ENCODE data around the gene FKBP7.
A peak's percentile ranks its signal among the peaks of the same experiment; 100 is the strongest.
"Not testable (repeated sequence)": the region's sequence is repeated elsewhere in the genome, so short reads cannot be mapped to it uniquely, and the experiment has no call there.

The FKBP7 gene

DNA sequence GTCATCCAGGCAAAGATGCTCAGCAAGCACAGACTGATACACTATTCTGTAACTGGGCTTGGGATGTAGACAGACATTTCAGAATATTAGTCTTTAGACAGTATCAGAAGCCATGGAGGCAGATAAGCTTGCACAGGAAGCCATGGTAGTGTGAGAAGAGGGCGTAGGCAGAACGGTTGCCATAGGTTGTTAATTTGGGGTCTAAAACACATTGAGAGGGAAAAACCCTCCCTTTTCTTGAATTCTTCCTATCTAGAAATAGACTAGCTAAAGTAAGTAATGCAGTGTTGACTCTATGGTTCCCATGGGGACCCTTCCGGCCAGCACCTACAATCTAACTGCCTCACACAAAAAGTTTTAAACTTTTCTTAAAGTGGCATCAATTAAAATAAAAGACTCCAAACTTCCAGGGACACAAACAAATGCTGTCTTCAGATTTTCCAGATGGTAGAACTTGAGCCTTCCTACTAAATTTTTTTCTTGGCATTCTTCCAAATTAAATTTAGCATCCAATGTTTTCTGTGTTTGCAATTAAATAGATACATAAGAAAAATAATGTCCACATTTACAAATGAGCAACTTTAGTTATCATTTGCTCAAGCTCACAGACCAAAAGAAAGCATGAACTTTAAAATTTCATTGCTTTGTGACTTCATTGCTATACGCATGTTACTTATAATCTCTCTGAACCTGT lies 29.3 kb downstream of the FKBP7 start:
- DNase-seq: no peak

DNA sequence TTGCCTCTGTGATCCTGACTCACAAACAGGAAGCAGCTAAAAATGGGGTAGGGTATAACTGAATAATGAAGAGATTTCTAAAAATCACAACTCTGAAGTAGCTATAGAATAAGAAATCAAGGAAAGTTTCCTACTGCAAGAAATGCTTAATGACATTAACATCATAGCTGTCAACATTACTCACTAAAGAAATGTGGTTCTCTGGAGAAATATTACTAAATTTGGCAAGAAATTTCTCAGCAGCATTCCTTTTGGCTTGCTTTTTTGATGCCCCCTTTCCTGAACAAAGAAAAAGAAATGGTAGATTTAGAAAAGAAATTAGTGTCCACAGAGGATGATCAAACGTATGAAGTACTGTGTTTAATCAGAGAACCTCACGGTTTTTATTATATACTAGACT lies 37.0 kb downstream of the FKBP7 start:
- DNase-seq: no peak

DNA sequence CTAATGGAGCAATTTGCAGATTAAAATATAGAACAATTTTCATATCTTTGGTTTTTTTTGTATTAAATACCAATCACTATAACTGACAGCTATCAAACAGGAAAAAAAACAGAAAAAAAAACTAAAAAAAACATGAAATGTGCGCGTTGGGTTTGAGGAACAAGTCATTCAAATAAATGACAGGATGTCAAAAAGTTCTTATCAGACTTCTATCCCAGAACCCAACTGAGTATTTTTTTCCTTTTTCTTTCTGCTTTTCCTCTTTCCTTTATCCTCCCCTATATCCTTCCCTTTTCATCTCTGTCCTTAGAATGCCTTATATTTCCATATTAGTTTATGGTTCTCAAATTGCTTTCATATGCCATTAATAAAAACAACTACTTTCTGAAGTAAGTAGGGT lies 41.7 kb downstream of the FKBP7 start:
- no peak for DNase-seq

DNA sequence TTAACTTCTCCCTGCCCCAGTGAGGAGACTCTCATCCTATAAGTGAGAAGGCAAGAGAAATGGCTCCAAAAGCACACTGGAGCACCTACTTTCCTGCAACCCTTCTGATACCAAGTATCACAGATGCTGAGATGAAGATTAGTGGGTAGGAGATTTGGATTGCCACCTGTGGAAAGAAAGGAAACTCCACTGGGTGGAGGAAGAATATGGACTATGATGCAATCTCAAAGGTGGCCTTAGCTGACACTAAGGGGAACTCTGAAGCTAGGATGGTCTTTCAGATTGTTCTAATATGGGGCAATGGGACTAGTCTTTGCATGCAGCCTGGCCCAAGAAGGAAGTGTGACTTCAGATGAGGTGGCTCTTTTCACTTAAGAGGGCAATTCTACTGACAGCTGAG lies 49.1 kb downstream of the FKBP7 start:
- DNase-seq: no peak

DNA sequence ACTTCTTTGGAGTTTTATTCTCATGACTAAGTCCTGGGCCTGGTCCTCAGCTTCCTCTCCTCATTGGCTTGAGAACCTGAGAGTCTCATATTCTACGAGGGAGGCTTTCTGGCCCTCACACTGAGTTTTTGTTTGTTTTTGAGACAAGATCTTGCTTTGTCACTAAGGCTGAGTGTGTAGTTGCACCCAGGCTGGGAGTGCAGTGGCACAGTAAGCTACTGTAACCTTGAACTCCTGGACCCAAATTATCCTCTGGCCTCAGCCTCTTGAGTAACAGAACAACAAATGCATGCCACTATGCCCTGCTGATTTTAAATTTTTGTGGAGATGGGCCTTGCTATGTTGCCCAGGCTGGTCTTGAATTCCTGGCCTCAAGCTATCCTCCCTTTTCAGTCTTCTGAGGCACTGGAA lies 50.0 kb downstream of the FKBP7 start:
- DNase-seq: no peak

DNA sequence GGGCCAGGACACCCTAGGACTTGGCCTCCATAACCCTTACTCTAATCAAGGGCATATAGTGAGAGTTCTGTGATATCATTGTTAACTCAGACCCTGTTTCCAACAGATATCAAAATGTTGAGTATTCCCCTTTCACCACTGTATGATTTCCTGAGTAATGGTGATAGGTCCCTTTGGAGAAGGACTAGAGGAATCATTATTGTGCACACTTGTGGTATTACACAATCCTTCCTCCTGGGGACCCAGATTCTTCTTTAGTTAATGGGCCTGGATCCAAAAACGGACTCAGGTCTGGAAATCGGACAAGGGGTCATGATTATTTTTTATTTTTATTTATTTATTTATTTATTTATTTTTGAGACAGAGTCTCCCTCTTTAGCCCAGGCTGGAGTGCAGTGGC lies 50.9 kb downstream of the FKBP7 start:
- DNase-seq: no peak

DNA sequence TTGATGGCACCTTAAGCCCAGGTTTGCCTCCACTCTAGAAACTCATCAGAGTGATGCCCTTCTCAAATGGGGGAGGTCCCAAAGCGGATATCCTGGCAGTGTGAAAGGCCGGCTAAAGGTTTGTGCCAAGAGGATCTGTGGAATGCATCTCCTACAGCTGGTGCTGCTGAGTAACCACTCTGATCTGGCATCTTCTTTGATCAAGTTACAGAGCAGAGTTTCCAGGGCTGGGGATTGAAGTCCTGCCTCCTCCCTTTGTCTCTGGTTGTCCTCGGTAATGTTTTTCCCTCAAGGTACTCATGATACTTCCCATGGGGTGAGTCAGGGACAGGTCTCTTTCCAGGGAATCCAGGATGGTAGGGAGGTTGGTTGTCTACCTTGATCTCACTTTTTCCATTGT lies 52.0 kb downstream of the FKBP7 start:
- no peak for DNase-seq

DNA sequence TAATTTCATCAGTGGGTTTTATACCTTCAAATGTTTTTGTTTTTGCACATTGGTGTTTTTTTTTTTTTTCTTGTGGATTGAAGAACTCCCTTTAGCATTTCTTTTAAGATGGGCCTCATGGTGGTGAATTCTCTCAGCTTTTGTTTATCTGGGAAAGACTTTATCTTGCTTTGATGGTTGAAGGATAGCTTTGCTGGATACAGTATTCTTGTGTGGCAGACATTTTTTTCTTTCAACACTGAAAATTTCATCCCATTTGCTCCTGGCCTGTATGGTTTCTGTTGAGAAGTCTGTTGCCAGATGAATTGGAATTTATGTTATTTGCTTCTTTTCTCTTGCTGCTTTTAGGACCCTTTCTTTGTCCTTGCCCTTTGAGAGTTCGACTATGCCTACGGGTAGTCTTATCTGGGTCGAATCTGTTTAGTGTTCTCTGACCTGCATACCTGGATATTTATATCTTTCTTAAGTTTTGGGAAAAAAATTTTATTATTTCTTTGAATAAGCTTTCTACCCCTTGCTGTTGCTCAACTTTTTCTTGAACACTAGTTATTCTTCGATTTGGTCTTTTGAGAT lies 53.1 kb downstream of the FKBP7 start:
- DNase-seq: no peak

DNA sequence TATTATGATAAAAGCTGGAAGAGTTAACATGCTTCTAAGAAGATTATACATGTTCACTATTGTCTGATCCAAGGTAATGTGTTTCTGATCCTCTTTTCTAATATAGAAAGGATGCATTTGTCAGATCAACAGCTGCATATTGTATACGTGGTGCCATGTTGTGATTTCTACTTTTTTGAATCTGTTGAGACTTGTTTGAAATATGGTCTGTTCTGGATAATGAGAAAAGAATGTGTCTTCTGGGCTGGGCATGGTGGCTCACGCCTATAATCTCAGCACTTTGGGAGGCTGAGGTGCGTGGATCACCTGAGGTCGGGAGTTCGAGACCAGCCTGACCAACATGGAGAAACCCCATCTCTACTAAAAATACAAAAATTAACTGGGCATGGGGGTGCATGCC lies 54.7 kb downstream of the FKBP7 start:
- not testable (repeated sequence) for DNase-seq

DNA sequence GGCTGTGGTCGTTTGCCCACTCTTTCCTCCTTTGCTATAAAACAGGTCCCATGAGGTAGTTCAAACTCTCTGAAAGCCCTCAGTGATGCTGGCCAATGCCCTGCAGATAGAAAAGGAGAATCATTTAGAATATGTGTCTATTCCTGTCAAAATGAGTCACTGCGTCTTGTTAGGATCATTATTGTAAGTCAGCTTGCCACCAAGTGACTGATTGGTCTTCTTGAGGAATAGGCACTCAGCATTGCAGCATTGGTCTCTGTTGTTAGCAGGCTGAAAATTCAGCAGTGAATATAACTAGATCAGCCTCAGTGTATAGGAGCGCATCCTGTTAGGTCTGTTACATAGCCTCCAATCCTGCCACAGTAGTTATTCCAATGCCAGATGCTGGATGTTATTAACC lies 56.3 kb downstream of the FKBP7 start:
- DNase-seq: no peak

DNA sequence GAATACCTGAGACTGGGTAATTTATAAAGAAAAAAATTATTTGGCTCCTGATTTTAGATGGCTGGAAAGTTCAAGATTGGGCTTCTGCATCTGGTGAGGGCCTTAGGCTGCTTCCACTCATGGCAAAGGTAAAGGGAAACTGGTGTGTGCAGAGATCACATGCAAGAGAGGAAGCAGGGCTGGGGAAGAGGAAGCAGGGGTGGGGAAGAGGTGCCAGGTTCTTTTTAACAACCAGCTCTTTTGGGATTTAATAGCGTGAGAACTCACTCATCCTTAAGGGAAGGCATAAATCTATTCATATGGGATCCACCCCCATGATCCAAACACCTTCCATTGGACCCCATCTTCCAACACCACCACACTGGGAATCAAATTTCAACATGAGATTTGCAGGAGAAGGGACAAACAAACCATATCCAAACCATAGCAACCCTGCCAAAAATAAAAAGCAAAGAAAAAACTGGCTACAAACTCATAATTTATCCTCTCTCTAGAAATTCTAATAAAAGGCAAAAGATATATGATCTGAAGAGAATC lies 57.9 kb downstream of the FKBP7 start:
- no peak for DNase-seq

DNA sequence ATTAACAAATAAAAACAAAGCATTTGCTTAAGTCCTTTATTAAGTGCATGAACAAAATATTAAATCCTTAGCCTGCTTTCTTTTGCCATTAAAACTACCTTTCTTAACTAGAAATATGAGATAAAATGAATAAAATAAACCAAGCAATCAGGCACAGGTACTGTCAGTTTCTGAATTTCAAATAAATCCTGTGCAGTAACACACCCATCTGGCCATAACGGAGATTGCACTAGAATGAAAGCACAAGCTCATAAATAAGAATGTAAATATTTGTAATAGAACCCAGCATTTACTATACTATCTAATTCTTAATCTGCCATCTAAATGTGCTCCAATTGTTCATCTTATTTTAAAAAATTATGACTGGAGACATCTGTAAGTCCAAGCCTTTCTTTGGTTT lies 59.3 kb downstream of the FKBP7 start:
- no peak for DNase-seq

DNA sequence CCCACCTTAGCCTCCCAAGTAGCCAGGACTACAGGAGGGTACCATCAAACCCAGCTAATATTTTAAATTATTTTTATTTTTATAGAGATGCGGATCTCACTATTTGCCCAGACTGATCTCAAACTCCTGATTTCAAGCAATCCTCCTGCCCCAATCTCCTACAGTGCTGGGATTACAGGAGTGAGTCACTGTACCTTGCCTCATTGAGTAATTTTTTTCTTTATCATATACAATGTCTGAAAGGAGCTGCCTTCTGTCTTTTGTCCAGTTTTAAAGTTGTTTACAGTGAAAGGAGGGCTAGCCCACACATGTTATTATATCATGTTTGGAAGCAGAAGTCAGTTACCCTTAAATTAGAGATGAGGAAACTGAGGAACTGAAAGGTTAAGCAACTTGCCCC lies 60.0 kb downstream of the FKBP7 start:
- DNase-seq: no peak

DNA sequence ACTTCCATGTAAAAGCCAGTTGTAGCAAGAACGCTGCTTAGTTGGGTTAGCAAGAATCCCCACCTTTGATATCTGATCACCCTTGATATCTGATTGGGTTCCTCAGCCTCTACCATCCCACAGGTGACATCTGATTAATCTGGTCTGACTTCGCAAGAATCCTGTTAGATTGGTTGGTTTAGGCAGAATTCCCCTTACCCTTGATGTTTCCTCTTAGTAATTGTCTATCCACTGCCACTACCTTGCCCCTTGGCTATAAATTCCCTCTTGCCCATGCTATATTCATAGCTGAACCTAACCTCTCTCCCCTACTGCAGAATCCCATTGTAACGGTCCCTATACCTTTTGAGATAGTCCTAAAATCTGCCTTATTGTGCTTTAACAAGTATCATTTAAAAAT lies 60.5 kb downstream of the FKBP7 start:
- no peak for DNase-seq

DNA sequence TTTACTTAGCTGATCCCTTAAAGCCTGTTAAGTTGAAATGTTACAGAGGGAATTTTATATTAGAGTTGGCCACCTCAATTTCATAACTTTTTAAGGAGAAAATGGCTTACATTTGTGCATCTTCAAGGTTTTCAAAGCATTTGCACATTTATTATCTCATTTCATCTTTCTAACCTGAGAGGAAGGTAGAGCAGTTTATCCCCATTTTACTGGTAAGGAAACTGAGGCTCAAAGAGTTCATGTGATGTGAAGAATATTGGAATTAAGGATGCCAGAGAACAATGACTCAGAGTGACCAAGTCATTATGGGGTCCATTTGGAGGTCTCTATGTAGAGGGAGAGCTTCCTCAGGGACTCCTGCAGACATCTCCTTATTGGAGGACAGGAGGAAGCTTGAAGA lies 62.4 kb downstream of the FKBP7 start:
- DNase-seq: no peak

DNA sequence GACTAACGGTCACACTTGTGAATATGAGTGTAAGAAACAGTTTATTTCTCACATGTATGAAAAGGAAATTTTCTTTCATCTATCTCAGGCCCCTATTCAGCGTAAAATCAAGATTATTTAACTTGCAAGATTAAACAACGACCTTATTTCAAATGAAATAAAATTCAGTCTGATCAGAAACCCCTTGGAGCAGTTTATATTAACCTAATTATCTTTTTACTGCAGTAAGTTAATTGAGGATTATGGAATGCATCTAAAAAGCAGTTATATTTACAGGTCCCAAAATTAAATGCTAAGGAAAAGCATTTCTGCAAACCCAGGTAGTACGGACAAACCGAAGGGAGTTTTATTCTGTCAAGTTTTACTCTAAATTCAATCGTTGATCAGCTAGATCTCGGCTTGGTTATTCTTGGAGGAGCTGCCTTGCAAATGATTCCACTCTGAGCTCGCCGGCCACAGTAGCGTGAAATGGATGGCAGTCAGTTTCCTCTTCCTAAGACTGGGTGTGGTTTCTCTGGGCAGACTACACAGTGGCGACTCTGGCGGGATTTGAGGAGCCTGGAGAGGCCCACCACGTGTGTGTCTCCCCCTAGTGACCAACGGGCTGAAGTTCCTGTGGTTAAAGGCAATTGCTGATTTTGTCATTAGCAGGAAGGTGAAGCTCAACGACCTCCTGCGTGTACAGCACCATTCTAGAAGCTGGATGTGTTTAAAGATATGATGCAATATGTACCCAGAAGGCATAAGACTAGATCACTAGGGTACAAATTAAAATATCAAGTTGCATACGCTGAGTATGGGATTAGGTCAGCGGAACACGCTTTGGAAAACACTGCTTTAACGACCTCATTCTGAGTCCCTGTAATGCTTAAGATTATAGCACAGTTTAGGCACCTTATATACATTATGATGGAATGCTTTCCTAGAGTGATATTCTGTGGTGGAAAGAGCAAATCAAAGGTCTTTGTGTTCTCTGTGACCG lies 63.8 kb downstream of the FKBP7 start:
- peak; percentile 66 for DNase-seq
